Measurements from ENCODE around the gene BACE1. TPM values are rescaled to one million over a fixed set of nuclear protein-coding genes. Genes with fewer than 3 reads are reported as not detected.

BACE1 gene
- total RNA-seq, 1 experiment from 2014 or later, result 13.7 TPM

DNA sequence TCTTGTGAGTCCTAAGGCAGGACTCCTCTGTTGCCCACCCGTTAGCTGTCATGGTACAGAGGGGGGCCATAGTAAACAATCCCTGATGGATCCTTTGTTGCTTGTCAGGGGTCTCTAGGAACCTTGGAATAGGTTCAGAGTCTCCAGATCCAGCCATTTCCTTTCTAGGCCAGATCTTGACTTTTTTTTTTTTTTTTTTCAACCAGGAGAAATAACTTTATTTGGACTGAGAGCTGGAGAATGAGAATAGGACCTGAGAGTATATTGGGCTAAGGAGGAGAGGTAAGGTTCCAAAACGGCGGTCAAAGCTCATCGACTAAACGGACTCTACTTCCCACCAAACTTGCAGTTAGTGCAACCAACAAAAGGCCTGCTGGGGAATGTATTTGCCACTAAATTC is 19.3 kb upstream of the BACE1 start:
- POLR2A ChIA-PET (ENCODE audit: low non-redundant PET), result interaction anchor here (0.6 kb wide), 2 partner anchors 52 to 1120 kb away, joined by 4 to 8 read pairs; no protein-coding TSS in a partner anchor
- CTCF ChIA-PET, result no interaction called here
- Histone ChIP-seq H3K36me3 (ENCODE audit: insufficient read depth, low read length, poor library complexity, severe bottlenecking) (no peaks in the 10 kb centered on the region), H3K9me3 (ENCODE audit: low read depth, low read length, poor library complexity, severe bottlenecking) (no peaks in the 10 kb centered on the region), H3K27me3 (replicated peaks; ENCODE audit: insufficient read depth, low read depth, low read length, poor library complexity) (no peaks in the 10 kb centered on the region), H3K4me1 (ENCODE audit: insufficient read depth, low read length, poor library complexity, severe bottlenecking) (no peaks in the 10 kb centered on the region), H3K4me3 (ENCODE audit: low read depth, low read length, poor library complexity, severe bottlenecking) (no peak overlapping the region), H3K27ac (ENCODE audit: low read depth, low read length, poor library complexity, severe bottlenecking) (no peak overlapping the region)
- BruUV-seq (replicated peaks), result no TSS peak
- TF ChIP-seq, protein P1, sequence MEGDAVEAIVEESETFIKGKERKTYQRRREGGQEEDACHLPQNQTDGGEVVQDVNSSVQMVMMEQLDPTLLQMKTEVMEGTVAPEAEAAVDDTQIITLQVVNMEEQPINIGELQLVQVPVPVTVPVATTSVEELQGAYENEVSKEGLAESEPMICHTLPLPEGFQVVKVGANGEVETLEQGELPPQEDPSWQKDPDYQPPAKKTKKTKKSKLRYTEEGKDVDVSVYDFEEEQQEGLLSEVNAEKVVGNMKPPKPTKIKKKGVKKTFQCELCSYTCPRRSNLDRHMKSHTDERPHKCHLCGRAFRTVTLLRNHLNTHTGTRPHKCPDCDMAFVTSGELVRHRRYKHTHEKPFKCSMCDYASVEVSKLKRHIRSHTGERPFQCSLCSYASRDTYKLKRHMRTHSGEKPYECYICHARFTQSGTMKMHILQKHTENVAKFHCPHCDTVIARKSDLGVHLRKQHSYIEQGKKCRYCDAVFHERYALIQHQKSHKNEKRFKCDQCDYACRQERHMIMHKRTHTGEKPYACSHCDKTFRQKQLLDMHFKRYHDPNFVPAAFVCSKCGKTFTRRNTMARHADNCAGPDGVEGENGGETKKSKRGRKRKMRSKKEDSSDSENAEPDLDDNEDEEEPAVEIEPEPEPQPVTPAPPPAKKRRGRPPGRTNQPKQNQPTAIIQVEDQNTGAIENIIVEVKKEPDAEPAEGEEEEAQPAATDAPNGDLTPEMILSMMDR (conservative IDR thresholded peaks at IDR 0.05; ENCODE audit: low read depth, low read length), result no peak
- TF ChIP-seq EZH2 (IDR thresholded peaks at IDR 0.05; ENCODE audit: borderline replicate concordance, low read depth, low read length, poor library complexity, severe bottlenecking), result no peak
- DNase-seq (ENCODE audit: low spot score), result no peak
- intact Hi-C loops (cut with micrococcal nuclease; ENCODE audit: unreplicated experiment), result no loop called here

DNA sequence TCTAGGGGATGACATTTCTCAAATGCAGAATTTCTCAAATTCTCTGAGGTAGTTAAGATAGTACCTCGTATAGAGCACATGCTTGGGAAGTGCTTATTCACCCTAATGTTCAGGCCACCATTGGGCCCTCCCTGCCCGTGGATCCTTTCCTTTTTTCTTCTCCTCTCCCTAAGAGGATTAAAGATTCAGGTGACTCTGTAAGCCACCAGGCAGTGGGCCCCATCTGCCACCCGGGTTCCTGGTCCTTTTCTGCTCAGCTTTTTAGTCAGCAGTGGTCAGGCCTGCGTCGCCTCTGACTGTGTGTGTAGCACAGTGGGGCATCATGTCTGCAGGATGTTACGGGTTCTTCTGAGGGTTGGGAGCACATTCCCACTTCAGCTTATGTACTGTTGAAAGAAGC is 18.8 kb upstream of the BACE1 start:
- DNase-seq (ENCODE audit: low spot score), result no peak
- BruUV-seq (replicated peaks), result no TSS peak
- TF ChIP-seq EZH2 (IDR thresholded peaks at IDR 0.05; ENCODE audit: borderline replicate concordance, low read depth, low read length, poor library complexity, severe bottlenecking), result no peak
- TF ChIP-seq, protein P1 (conservative IDR thresholded peaks at IDR 0.05; ENCODE audit: low read depth, low read length), result no peak
- intact Hi-C loops (cut with micrococcal nuclease; ENCODE audit: unreplicated experiment), result no loop called here
- Histone ChIP-seq H3K4me3 (ENCODE audit: low read depth, low read length, poor library complexity, severe bottlenecking) (no peak overlapping the region), H3K27ac (ENCODE audit: low read depth, low read length, poor library complexity, severe bottlenecking) (no peak overlapping the region), H3K36me3 (ENCODE audit: insufficient read depth, low read length, poor library complexity, severe bottlenecking) (no peaks in the 10 kb centered on the region), H3K27me3 (replicated peaks; ENCODE audit: insufficient read depth, low read depth, low read length, poor library complexity) (no peaks in the 10 kb centered on the region), H3K9me3 (ENCODE audit: low read depth, low read length, poor library complexity, severe bottlenecking) (no peaks in the 10 kb centered on the region), H3K4me1 (ENCODE audit: insufficient read depth, low read length, poor library complexity, severe bottlenecking) (no peaks in the 10 kb centered on the region)
- ChIA-PET CTCF (no interaction called here), POLR2A (ENCODE audit: low non-redundant PET) (no interaction called here)

DNA sequence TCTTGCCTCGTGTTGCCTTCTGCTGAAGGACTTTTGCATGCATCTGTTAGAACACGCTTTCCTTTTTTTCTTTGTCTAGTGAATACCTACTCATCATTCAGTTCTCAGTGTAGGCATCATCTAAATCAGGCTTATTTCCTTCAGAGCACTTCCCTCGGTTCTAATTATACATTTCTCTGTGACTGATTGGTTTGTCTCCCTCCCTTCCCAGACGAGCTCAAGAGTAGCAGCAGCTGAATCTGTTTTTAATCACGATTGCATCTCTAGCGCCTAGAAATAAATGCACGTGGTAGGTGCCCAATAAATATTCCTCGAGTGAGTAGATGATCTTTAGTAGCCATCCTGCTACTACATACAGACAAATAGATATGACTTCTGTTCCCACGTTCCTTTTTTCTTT is 17.9 kb upstream of the BACE1 start:
- H3K4me3 ChIP-seq (ENCODE audit: low read depth, low read length, poor library complexity, severe bottlenecking), result no peak overlapping the region
- POLR2A ChIA-PET (ENCODE audit: low non-redundant PET), result no interaction called here
- no peak for TF ChIP-seq EZH2 (IDR thresholded peaks at IDR 0.05; ENCODE audit: borderline replicate concordance, low read depth, low read length, poor library complexity, severe bottlenecking)
- TF ChIP-seq, protein P1 (conservative IDR thresholded peaks at IDR 0.05; ENCODE audit: low read depth, low read length), result no peak
- H3K27ac ChIP-seq (ENCODE audit: low read depth, low read length, poor library complexity, severe bottlenecking), result no peak overlapping the region
- H3K9me3 ChIP-seq (ENCODE audit: low read depth, low read length, poor library complexity, severe bottlenecking), result no peaks in the 10 kb centered on the region
- H3K4me1 ChIP-seq (ENCODE audit: insufficient read depth, low read length, poor library complexity, severe bottlenecking), result peaks cover 2% of the 10 kb centered on the region
- no peak for DNase-seq (ENCODE audit: low spot score)
- no peaks in the 10 kb centered on the region for H3K36me3 ChIP-seq (ENCODE audit: insufficient read depth, low read length, poor library complexity, severe bottlenecking)
- no peaks in the 10 kb centered on the region for H3K27me3 ChIP-seq (replicated peaks; ENCODE audit: insufficient read depth, low read depth, low read length, poor library complexity)
- no TSS peak for BruUV-seq (replicated peaks)
- intact Hi-C loops (cut with micrococcal nuclease; ENCODE audit: unreplicated experiment), result no loop called here
- CTCF ChIA-PET, result no interaction called here

All from A673 (cell line).